Ovary (tissue), 3 donors: ENCODE data around the gene CD34.

Source experiments
- CTCF ChIP-seq, 3 donors: fragments of 450-650 bp in 2 of 3; fragments of 200-600 bp in 1 of 3; IDR thresholded peaks; one replicate each; pipeline versions ENCODE4 v1.5.1 to v1.8.0; 2016 to 2022; ENCODE audit warnings: antibody characterized with exemption in 3 of 3, mild to moderate bottlenecking in 1 of 3
- EP300 ChIP-seq: sonication (generic); formaldehyde crosslinking; IDR thresholded peaks from one replicate; pipeline ENCODE4 v1.6.1; 2017; ENCODE audit warnings: antibody characterized with exemption
- POLR2A ChIP-seq: fragments of 450-650 bp; IDR thresholded peaks from one replicate; pipeline ENCODE4 v1.6.1; 2017; ENCODE audit warnings: antibody characterized with exemption, mild to moderate bottlenecking, moderate library complexity
- donor health status: DM: no; HTN: no; CAD: no.

GRCh38 chr1:207887542-207888201, 23.3 kb downstream of the CD34 start:
- TF ChIP-seq POLR2A = no peak
- no peak for TF ChIP-seq CTCF (IDR thresholded peaks at IDR 0.05)
- TF ChIP-seq EP300 = no peak
